Neural cell (in vitro differentiated cells): ENCODE results near the gene AKT3.

Experiments
- EP300 ChIP-seq: fragments of 450-650 bp; conservative IDR thresholded peaks from 2 replicates; pipeline ENCODE4 v1.6.1; 2014; ENCODE audit warnings: antibody characterized with exemption, mild to moderate bottlenecking, moderate library complexity; ENCODE audit not compliant: poor library complexity, severe bottlenecking
- EZH2 ChIP-seq: fragments of 200-600, 300-800 bp; shearing (Covaris generic), sonication (generic); IDR thresholded peaks from 2 replicates; pipeline ENCODE4 v1.6.1; 2014; ENCODE audit warnings: antibody characterized with exemption, low read length, borderline replicate concordance, mild to moderate bottlenecking; ENCODE audit not compliant: insufficient read depth, poor library complexity, severe bottlenecking
- MXI1 ChIP-seq: fragments of 450-650 bp; conservative IDR thresholded peaks from 2 replicates; pipeline ENCODE4 v1.6.1; 2014; ENCODE audit warnings: antibody characterized with exemption, mild to moderate bottlenecking; ENCODE audit not compliant: poor library complexity, severe bottlenecking
- POLR2AphosphoS5 ChIP-seq: IDR thresholded peaks from 2 replicates; pipeline ENCODE4 v1.6.1; 2012
- RAD21 ChIP-seq: fragments of 450-650 bp; conservative IDR thresholded peaks from 2 replicates; pipeline ENCODE4 v1.6.1; 2014; ENCODE audit warnings: antibody characterized with exemption, mild to moderate bottlenecking, moderate library complexity
- REST ChIP-seq: IDR thresholded peaks from 2 replicates; pipeline ENCODE4 v1.6.1; 2012; ENCODE audit warnings: borderline replicate concordance
- SMC3 ChIP-seq: fragments of 450-650 bp; conservative IDR thresholded peaks from 2 replicates; pipeline ENCODE4 v1.6.1; 2014; ENCODE audit warnings: antibody characterized with exemption, mild to moderate bottlenecking, moderate library complexity; ENCODE audit not compliant: poor library complexity
- TAF1 ChIP-seq: IDR thresholded peaks from 2 replicates; pipeline ENCODE4 v1.6.1; 2012; ENCODE audit warnings: low read depth
- TF ChIP-seq, protein P1 (sequence below): fragments of 450-650 bp; IDR thresholded peaks from 2 replicates; pipeline ENCODE4 v1.5.1; 2014; ENCODE audit warnings: antibody characterized with exemption, mild to moderate bottlenecking, moderate library complexity; ENCODE audit not compliant: poor library complexity, severe bottlenecking

DNA sequence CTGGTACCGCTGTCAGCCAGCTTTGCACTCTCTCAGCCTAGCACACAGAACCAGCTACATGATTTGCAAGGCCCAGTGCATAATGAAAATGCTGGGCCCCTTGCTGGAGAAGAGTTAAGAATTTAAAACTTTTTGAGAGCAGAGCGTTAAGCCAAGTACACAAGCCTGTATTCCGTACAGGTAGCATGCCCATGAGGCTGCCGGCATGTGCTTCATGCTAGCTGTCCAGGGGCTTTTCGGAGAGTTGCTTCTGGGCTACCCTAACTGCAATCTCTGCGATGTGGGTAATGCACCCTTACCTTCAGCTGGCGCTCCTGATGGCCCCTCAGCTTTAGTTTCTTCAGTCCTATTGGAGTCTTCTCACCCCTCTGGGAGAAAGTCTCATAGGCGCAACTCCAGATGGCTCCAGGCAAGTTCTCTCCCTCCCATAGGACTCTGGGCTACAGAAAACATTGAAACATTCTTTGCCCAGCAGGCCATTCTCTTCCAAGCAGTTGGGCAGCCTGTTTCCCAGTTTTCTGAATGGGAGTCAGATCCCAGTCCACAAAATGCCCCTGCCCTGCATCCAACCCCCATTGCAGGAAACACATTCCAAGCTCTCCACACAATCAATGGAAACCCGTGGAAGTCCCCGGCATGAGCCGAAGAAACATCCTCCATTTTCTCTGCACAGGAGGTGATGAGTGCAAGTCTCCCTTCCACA lies 5.7 kb upstream of the AKT3 start:
- TF ChIP-seq, protein P1, sequence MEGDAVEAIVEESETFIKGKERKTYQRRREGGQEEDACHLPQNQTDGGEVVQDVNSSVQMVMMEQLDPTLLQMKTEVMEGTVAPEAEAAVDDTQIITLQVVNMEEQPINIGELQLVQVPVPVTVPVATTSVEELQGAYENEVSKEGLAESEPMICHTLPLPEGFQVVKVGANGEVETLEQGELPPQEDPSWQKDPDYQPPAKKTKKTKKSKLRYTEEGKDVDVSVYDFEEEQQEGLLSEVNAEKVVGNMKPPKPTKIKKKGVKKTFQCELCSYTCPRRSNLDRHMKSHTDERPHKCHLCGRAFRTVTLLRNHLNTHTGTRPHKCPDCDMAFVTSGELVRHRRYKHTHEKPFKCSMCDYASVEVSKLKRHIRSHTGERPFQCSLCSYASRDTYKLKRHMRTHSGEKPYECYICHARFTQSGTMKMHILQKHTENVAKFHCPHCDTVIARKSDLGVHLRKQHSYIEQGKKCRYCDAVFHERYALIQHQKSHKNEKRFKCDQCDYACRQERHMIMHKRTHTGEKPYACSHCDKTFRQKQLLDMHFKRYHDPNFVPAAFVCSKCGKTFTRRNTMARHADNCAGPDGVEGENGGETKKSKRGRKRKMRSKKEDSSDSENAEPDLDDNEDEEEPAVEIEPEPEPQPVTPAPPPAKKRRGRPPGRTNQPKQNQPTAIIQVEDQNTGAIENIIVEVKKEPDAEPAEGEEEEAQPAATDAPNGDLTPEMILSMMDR: no peak
- no peak for TF ChIP-seq RAD21
- TF ChIP-seq EP300: no peak
- no peak for TF ChIP-seq REST
- TF ChIP-seq EZH2: no peak
- no peak for TF ChIP-seq POLR2AphosphoS5
- no peak for TF ChIP-seq MXI1
- TF ChIP-seq TAF1: no peak
- TF ChIP-seq SMC3: no peak
